GM18517 (cell line): ENCODE measurements around the gene PCMTD2.
"Not testable (repeated sequence)": the region's sequence is repeated elsewhere in the genome, so short reads cannot be mapped to it uniquely, and the experiment has no call there.

Experiments used
- ATAC-seq: cut with Tn5 transposase; IDR thresholded peaks from one replicate; pipeline ENCODE4 v1.9.1; 2021; ENCODE audit warnings: mild to moderate bottlenecking, moderate library complexity; ENCODE audit not compliant: unreplicated experiment

The PCMTD2 gene

DNA sequence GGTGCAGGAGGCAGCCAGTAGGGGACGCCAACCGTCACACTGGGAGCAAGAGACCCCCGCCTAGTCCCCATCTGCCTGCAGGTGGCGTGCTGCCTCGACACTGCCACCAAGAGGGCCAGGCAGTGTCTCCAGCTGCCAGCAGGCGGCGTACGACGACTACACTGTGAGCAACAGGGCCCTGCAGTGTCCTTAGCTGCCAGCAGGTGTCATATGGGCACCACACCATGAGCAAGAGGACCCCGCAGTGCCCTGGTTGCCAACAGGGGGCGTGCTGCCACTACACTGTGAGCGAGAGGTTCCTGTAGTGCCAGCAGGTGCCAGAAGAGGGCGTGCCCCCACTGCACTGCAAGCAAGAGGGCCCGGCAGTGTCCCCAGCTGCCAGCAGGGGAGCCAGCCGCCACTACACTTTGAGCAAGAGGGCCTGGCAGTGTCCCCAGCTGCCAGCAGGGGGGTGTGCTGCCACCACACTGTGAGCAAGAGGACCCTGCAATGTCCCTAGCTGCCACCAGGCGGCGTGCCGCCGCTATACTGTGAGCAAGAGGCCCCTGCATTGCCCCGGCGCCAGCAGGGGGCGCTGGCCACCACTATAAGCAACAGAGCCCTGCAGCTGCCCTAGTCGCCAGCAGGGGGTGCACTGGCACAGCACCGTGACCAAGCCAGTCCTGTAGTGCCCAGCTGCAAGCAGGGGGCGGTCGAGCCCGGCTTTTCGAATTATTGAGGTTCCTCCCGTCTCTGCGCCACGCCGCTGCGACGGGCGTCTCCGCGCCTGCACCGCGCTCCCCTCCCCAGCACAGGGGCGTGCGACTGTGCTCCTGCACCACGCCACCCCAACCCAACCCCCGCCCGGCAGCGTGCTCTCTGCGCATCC, 30.3 kb downstream of the PCMTD2 start:
- ATAC-seq = peak; percentile 90

DNA sequence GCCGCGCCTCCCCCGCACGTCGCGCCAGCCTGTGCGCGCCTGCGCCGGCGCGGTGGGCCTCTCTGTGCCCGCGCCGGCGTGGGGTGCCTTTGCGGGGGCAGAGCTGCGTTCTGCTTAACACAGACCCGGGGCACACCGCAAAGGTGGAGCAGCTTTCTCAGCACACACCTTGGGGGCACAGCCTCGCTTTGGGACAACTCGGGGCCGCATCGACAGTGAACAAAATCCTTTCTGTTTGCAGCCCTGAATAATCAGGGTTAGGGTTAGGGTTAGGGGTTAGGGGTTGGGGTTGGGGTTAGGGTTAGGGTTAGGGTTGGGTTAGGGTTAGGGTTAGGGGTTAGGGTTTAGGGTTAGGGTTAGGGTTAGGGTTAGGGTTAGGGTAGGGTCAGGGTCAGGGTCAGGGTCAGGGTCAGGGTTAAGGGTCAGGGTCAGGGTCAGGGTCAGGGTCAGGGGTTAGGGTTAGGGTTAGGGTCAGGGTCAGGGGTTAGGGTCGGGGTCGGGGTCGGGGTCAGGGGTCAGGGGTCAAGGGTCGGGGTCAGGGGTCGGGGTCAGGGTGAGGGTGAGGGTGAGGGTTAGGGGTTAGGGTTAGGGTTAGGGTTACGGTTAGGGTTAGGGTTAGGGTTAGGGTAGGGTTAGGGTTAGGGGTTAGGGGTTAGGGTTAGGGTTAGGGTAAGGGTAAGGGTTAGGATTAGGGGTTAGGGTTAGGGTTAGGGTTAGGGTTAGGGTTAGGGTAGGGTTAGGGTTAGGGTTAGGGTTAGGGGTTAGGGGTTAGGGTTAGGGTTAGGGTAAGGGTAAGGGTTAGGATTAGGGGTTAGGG, 31.1 kb downstream of the PCMTD2 start:
- ATAC-seq = not testable (repeated sequence)

DNA sequence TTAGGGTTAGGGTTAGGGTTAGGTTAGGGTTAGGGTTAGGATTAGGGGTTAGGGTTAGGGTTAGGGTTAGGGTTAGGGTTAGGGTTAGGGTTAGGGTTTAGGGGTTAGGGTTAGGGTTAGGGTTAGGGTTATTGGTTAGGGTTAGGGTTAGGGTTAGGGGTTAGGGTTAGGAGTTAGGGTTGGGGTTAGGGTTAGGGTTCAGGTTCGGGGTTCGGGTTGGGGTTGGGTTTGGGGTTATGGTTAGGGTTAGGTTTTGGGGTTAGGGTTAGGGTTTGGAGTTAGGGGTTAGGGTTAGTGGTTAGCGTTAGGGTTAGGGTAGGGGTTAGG, 31.7 kb downstream of the PCMTD2 start:
- not testable (repeated sequence) for ATAC-seq

- not testable (repeated sequence) for ATAC-seq
Observed at GRCh38 chr20:64292167-64292566, 36.6 kb downstream of the PCMTD2 start.

- not testable (repeated sequence) for ATAC-seq
Observed at GRCh38 chr20:64303086-64303485, 47.5 kb downstream of the PCMTD2 start.

GRCh38 chr20:64313761-64314160, 58.2 kb downstream of the PCMTD2 start:
- ATAC-seq = not testable (repeated sequence)

DNA sequence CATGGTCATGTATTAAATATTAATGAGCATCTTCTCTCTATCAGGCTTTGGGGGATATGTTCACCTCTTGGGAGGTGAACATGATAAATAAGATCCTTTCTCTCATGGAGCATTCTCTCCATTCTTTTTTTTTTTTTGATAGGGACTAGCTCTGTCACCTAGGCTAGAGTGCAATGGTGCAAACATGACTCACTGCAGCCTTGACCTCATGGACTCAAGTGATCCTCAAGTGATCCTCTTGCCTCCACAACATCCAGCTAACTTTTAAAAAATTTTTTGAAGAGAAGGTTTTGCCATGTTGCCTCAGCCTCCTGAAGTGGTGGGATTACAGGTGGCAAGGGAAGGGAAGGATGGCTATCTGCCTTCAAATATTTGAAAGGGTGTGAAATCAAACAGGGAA, 59.8 kb downstream of the PCMTD2 start:
- not testable (repeated sequence) for ATAC-seq

GRCh38 chr20:64315884-64316283, 60.3 kb downstream of the PCMTD2 start:
- ATAC-seq = not testable (repeated sequence)

DNA sequence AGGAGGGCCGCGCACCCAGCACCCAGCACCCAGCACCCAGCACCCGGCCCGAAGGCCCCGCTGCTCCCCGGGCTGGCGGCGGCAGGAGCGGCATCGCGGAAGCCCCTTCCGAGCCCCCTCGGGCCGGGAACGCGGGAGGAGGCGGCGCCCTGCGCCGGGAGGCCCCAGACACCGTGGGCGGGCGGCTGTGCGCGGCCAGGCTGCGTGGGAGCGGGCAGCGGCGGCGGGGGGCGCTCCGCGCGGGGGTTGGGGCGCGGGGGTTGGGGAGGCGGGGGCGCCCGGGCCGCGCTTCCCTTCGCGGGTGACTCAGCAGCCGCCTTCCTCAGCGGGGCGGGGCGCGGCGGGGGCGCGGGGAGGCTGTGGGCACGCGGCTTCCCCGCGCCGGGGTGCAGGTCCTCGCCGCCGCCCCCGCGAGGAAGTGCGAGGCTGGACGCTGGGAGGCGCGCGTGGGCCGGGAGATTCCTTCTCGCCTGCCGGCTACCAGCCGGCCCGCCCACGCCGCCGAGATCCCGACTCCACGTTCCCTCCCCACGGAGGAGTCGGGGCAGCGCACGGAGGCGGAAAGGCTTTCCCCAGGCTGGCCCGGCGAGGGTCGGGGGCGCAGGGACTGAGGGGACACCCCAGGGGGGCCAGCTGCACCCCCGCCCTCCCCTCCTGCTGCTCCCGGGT, 61.0 kb downstream of the PCMTD2 start:
- ATAC-seq = not testable (repeated sequence)

- ATAC-seq = not testable (repeated sequence)
Observed at GRCh38 chr20:64317331-64317730, 61.8 kb downstream of the PCMTD2 start.

- not testable (repeated sequence) for ATAC-seq
Observed at GRCh38 chr20:64318056-64318455, 62.5 kb downstream of the PCMTD2 start.

DNA sequence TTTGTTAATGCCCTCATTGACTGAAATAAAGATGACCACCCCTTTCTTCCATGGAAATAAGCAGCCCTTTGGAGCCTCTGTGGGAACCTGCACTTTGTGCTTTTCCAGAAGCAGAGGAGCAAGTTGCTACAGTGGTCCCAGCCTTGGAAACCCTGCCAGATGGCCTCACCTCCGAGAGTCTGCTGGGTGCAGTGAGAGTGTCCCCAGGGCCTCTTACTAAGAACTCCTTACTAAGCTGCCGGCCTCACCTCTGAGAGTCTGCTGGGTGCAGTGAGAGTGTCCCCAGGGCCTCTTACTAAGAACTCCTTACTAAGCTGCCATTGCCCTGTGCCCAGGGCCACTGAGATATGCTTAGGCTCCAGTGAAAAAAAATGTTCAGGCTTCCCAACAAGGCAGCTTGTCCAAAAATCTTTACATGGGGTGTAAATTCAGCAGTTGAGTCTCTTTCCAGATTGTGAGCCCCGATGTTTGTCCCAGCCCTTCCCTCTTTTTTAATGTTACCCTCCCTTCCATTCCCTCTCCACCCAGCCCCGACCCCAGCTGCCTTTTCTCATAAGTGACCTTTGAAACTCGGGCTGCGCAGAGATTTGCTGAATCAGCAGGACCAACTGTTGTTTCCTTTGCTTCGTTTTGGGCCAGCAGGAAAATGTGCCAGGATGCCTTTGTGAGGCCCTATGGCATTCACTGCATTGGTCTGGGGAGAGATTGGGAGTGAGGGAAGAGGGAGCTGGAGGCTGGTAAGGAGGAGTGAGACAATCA, 66.7 kb downstream of the PCMTD2 start:
- ATAC-seq = not testable (repeated sequence)
